KBM-7 (cell line): Measurements from ENCODE around the gene TMEM59.
"Not testable (repeated sequence)": the region's sequence is repeated elsewhere in the genome, so short reads cannot be mapped to it uniquely, and the experiment has no call there.

ENCODE experiments used
- DNase-seq: peaks from one replicate; pipeline ENCODE4 v3.0.0-alpha.2; 2015
- in situ Hi-C: fragments of 300-500 bp; cut with MboI; formaldehyde crosslinking; loops from 2 replicates; pipeline ENCODE4 v1.14.3; 2020; ENCODE audit warnings: low sequenced_read_pairs, low pct_unique_long_range_greater_than_20kb, mixed read lengths

Gene TMEM59

DNA sequence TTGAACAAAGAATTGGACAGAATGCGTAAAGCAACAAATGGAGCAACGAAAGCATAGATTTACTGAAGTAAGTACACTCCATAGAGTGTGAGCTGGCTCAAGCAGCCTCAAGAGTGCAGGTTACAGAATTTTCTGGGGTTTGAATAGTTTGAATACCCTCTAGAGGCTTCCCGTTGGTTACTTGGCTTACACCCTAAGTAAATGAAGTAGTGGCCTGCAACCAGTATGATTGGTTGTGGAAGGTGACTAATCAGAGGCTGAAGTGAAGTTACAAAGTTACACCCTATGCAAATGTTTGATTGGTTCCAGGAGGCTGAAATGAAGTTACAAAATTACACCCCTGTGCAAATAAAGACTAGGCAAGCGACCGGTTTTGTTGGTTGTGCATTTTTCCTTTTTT is 11.3 kb upstream of the TMEM59 start:
- in situ Hi-C loops = no loop called here
- no peak for DNase-seq

DNA sequence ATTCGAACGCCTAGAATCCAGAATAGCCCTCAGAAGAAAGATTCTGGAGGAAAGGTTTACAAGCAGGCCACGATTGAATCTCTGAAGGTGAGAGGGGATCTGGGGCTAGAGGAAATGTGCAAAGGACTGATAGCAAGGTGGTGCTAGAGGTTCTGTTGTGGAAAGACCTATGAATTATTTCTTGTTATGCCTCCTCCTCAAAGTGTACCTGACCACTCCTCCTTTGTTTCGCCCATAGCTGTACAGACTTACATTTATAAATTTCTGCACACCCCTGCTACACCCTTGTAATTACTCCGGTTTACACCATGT is 1.4 kb upstream of the TMEM59 start:
- peak; percentile 43 for DNase-seq
- in situ Hi-C loops = no loop called here

DNA sequence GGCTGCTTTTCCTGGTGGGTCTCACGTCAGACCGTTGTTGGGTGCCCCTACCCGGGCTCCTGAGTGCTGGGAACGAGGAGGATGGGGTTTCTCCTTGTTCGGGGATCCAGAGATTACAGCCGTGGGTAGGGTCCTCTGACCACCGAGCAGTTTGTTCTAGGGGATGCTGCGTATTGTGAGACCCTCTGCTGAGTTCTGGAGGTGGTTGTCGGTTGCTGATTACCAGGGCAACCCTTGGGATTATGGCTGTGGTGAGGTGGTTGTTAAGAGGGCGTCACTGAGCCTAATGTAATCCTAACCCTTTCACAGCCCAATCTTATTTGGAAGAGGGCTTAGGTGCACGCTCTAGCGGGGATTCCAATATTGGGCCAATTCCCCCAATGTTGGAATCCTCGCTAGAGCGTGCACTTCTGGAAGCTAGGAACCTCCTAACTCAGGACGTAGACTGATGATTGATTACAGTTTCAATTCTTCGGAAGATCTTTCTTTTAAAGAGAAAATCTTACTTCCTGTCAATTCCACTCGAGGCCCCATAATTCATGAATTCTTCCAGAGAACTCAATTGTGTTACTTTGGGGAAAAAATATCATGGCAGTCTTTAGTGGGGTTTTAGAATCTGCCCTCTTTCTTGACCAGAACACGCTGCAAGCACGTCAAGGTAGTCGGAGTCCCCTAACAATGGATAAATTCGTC is 887 bp upstream of the TMEM59 start:
- DNase-seq = no peak
- in situ Hi-C loops = no loop called here

DNA sequence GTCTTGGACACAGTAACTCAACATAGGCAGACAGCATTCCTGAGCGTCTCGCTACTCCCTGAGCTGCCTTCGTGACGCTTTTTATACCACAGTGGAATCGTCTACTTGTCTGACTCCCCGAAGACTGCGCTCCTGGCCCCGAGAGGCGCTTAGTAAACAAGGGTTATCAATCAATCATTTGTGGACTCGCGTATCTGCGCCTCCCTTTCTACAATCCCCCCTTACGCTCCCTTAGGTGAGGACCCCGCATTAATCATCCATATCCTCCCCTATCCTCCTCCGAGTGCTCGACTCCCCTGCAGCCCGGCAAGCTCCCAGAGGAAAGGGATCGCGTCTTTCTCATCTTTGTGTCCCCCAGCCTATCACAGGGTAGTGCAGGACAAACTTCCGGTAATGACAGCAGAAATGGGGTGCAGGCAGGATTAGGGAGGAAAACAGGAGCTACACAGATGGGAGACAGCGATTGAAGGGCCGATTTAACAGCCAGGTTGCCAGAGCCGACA is 522 bp downstream of the TMEM59 start:
- DNase-seq = no peak
- in situ Hi-C loops = no loop called here

DNA sequence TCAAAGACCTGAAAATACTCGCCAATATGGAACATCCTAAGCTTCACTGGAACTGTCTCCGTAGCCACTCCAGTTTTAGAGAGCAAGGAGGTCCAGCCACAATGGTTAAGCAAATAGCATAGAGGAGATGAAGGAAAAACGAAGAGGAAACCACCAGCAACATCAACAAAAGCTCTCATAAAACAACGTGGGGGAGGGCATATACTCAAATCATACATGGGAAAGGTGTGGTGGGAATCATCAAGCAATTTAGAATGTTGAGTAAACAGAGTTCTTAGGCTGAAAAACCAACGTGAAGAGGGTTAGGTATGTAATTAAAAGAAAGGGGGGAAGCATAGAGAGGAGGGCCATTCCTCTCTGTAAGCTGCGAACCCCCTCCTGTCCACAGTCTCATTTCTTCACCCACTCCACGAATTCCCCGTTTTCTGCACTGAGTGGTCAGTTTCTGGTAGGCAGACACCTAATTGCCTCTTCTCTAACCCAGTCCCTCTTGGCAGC is 1.0 kb downstream of the TMEM59 start:
- in situ Hi-C loops = no loop called here
- DNase-seq = peak; percentile 34

DNA sequence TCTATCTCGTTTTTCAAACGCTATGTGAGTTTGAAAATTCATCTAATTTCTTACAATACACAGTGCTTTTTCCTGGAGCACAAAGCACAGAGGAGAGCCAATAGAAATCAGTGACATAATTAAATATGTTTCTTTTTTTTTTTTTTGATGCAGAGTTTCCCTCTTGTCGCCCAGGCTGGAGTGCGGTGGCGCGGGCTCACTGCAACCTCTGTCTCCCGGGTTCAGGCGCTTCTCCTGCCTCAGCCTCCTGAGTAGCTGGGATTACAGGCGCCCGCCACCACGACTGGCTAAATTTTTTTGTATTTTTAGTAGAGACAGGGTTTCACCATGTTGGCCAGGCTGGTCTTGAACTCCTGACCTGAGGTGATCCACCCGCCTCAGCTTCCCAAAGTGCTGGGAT is 2.6 kb downstream of the TMEM59 start:
- in situ Hi-C loops, DNase-seq: not testable (repeated sequence)

DNA sequence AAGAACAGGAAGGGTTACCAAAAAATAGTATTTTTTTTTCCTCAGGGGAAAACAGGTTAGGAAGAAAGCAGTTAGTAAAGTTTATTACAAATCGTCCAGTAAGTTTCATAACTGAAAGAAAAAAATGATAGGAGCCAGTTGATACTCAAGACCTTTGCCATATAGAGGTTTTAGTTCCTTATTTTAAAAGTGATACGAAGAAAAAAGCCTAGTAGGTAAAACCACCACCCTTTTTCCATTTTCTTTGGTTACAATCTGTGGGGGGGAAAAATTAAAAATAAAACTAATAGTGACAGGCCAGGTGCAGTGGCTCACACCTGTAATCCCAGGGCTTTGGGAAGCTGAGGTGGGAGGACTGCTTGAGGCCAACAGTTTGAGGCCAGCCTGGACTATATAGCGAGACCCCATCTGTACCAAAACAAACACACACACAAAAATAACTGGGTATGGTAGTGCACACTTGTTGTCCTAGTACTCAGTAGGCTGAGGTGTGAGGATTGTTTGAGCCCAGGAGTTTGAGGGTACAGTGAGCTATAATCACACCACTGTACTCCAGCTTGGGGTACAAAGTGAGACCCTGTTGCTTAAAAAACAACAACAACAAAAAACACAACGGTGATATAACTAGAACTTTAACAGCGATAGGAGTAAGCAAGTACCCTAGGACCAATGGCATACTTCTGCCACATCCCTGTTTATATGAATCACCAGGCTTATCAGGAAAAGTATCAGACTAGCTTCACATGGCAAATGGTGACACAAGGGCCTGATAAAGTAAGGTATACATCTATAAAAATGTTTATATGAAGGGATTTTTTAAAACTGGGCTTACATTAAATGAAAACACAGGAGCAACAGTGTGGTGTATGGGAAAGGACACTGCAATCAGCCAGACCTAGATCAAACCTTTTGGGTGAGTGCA is 5.4 kb downstream of the TMEM59 start:
- no peak for DNase-seq
- in situ Hi-C loops = no loop called here

DNA sequence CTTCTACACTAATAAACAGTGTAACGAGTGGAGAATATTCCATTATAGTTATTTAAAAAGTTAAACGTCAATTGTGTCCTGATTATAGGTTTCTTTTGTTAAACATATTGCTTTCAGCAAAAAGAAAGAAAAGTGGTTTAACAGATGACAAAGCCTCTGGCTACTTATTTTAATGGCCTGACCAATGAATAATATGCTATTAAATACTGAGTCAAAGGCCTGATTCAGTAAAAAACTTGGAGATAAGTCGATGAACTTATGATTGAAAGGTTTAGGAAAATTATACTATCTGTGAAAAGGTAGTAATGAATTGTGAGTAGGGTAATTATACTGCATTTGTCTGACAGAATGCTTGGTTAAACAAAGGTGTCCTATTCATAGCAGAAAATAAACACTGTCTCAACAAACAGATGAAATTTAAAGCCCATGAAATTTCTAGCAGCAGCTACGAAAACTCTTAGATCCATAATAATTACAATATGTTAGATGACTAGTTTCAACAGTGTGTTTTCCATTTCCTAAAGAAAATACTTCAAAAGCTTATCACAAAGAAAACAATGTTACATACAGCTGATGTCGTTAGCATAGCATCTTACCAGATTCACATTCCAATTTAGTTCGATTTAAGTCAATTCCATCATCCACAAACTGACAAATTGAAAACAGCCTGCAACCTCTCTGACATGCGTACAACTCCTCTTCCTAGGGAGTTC is 6.2 kb downstream of the TMEM59 start:
- no peak for DNase-seq
- in situ Hi-C loops = no loop called here

DNA sequence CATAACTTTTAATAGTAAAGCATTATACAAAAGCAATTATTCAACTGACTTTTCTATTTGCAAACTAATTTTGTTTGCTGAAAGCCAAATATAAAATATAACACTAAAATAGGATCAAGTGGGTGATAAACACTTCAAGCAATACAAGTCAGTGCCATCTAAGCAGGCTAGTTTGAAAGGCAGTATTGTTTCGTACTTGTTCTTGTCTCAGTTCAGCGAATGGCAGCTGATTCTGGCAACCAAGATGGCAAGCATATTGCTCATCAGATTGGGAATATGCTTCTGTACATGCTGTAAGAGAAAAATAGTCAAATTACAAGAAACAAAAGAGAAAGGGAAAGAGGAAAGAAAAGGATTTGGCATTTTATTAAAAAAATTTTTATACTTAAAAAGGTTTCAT is 7.5 kb downstream of the TMEM59 start:
- no peak for DNase-seq
- in situ Hi-C loops = no loop called here

DNA sequence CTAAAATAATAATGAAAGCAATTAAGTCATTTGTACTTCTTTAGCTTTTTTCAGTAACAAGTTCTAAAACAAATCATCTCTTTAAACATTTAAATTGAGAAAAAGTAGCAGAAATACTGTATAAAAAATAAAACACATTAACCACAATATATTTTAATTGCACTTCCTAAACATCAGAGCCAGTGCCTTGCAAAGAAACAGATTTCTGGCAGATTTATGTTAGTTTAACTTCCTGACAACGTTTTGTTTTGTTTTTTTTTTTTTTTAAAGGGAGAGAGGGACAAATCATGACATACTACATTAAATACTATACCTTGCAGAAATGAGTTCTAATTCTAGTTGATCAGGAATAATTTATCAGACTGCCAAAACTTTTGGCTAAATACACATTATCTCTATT is 11.2 kb downstream of the TMEM59 start:
- in situ Hi-C loops = no loop called here
- no peak for DNase-seq

DNA sequence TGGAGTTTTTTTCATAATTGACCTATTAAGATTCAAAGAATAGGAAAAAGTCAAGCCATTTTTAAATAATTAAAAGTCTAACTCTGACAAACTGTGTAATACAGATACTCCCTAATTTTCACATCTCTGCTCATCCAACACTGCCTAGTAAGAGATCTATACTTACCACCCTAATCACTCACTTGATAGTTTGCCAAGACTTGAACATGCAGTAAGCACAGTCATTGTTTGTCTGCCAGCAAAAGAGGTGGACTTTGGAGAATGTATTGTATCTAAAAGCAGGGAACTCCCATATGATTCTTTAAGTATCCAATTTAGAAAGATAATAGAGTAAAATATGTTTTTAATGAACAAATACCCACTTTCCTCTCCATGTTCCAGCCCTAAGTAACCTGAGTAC is 15.5 kb downstream of the TMEM59 start:
- DNase-seq = no peak
- in situ Hi-C loops = no loop called here

DNA sequence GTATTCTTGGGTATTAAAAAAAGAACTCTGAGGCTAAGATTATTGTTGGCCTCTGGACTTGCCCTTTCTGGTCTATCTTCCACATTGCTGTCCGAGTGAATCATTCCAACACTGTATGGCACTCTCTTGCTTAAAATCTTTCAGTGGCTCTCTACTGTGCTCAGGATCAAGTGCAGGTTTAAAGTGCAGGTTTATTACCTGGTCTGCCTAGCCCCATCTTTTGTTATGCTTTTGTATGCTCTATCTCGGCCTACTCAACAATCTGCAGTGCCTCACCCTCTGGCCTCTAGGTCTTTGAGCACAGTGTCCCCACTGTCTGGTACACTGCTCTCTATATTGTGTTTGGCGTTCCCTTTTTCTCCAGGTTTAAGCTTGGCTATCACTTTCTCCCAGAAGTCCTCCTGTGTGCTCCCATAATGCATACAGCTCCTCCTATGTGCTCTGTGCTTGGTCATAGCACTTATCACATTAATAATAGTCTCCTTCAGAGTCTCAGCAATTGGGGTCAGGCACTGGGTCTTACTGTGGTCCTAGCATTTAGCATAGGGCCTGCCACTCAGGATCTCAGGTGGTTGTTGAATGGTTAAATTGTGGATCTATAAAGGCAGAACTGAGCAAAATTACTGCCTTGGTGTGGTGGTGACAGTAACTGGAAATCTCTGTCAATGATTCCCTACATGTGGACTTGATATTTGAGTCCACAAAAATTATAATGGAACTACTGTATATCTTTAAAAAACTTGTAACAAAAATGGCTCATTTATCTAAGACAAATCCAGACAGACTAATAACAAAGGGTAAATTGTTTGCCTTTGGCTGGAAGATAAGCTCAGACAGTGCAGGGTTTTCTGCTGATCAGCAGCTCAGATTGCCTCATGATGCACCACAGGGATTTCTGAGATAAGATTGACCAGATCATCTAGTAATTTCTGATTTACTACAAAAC is 24.4 kb downstream of the TMEM59 start:
- in situ Hi-C loops = no loop called here

DNA sequence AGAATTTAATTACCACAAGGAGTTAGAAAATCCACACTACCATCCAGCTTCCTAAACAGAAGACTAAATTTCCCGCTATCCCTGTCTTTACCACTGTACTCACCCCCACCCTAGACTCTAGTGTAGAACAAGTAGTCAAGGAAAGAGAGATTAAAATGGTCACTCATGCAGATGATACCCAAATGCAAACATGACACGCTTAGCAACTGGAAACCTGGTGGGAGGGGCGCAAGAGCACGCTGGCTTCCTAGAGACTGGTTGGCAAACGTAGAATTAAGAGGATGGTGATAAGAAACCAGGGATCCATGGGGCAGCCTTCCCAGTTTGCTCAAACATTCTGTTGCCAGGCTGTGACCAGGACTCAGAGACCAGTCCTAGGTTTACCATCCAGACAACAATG is 25.2 kb downstream of the TMEM59 start:
- DNase-seq = no peak
- in situ Hi-C loops = no loop called here

More for the DNA sequence above, 24.4 kb downstream of the TMEM59 start:
- DNase-seq = no peak

DNA sequence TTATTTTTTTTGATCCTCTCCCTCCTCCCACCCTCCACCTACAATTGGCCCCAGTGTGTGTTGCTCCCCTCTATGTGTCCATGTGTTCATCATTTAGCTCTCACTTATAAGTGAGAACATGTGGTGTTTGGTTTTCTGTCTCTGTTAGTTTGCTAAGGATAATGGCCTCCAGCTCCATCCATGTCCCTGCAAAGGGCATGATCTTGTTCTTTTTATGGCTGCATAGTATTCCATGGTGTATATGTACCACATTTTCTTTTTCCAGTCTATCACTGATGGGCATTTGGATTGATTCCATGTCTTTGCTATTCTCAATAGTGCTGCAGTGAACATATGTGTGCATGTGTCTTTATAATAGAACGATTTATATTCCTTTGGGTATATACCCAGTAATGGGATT is 28.2 kb downstream of the TMEM59 start:
- DNase-seq, in situ Hi-C loops: not testable (repeated sequence)

DNA sequence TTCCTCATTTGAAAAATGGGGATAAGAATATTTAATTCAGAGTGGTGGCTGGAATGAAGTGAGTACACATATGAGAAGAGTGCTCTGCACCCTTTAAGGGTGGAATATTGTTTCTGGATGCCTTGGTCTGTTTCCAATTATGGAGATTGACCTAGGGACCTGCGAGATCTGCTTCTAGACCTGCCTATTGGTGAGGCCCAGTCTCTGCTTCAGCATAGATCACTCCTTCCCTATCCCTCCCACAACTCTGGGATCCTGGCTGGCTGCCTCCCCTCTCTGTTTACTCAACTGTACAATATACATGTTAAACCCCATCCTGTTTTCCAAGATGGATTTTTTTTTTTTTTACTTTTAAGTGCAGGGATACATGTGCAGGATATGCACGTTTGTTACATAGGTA is 28.6 kb downstream of the TMEM59 start:
- DNase-seq = no peak
- in situ Hi-C loops = no loop called here

DNA sequence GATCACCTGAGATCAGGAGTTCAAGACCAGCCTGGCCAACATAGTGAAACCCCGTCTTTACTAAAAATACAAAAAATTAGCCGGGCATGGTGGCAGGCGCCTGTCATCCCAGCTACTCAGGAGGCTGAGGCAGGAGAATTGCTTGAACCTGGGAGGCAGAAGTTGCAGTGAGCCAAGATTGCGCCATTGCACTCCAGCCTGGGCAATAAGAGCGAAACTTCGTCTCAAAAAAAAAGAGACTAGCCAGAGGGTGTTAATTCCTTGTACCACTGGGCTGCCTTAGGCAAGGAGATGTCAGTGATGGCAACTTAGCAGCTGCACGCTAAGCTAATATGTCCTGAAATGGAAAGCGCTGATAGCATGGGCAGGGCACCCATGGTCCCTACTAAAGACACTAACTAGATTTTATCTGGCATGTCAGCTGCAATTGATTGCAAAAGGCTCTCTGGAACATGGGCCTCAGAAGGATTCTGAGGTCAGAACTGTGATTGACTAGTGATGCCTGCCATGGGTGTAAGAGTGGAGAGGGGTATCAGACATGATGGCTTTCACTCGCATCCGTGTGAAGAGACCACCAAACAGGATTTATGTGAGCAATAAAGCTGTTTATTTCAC is 33.3 kb downstream of the TMEM59 start:
- in situ Hi-C loops, DNase-seq: not testable (repeated sequence)

DNA sequence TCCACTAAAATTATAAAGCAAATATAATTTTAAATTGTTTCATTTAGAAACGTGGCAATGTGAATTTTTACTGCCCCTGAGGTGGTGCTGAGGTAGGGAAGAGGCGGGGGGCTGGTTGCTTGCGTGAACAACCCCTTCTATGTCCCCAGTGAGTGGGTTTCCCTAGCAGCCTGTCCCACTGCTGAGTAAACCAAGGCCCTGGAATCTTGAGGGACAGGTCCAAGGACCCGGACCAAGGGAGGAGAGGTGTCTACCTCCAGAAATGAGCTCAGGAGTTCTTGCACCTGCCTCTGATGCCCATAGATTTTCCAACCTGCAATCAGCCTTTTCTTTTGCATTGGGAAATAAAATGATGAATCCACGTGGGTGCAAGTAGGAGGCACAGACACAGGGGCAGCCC is 34.4 kb downstream of the TMEM59 start:
- in situ Hi-C loops = no loop called here
- DNase-seq = no peak

DNA sequence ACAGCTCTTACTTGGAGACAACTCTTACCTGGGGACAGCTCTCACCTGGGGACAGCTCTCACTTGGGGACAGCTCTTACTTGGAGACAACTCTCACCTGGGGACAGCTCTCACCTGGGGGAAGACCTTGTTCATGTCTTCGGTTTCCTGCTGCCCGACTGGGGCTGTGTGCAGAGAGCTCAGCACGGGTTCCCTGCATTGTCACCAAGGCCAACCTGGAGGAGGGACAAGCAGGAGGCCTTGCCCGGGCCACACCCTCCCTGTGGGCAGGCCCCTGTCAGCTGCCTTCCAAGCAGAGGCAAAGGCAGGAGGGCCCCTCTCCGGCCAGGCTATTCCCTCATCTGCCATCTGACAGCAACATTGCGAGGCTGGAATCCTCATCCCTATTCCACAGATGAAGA is 35.0 kb downstream of the TMEM59 start, which contains the start of gene LDLRAD1:
TSS of gene LDLRAD1 (minus strand) at position 208 of the 400 bp plus-strand sequence. CDS start at position 134, 74 bp downstream.
- in situ Hi-C loops = no loop called here
- DNase-seq = no peak
